GM23338 (cell line): Measurements from ENCODE around the gene EPHA4. TPM values are rescaled to one million over a fixed set of nuclear protein-coding genes. Genes with fewer than 3 reads are reported as not detected.

Experiments used
- ATAC-seq: fragments of 200-7000 bp; cut with Tn5 transposase; 3 replicates; pipeline ENCODE4 v1.9.1; 2020
- DNase-seq: peaks from one replicate; pipeline ENCODE4 v3.0.0-alpha.2; 2015; ENCODE audit warnings: low spot score
- H2AFZ ChIP-seq: fragments of 200-600 bp; sonication (generic); 2 replicates; pipeline ENCODE4 v1.8.0; 2016; ENCODE audit warnings: antibody characterized with exemption, mild to moderate bottlenecking, moderate library complexity
- H3F3A ChIP-seq: fragments of 200-600 bp; sonication (generic); replicated peaks from 2 replicates; pipeline ENCODE4 v1.8.0; 2017; ENCODE audit warnings: antibody characterized with exemption, mixed run types, low read depth
- H3K27ac ChIP-seq: fragments of 200-600 bp; sonication (generic); 2 replicates; pipeline ENCODE4 v1.6.1; 2016; ENCODE audit warnings: low read depth
- H3K27me3 ChIP-seq: fragments of 200-600 bp; sonication (generic); 2 replicates; pipeline ENCODE4 v1.8.0; 2016; ENCODE audit warnings: mild to moderate bottlenecking, mixed run types, moderate library complexity; ENCODE audit not compliant: insufficient read depth
- H3K36me3 ChIP-seq: fragments of 200-600 bp; sonication (generic); 2 replicates; pipeline ENCODE4 v1.8.0; 2016; ENCODE audit warnings: mild to moderate bottlenecking; ENCODE audit not compliant: insufficient read depth
- H3K4me1 ChIP-seq: fragments of 200-600 bp; sonication (generic); 2 replicates; pipeline ENCODE4 v1.8.0; 2016; ENCODE audit warnings: mild to moderate bottlenecking, moderate library complexity; ENCODE audit not compliant: insufficient read depth
- H3K4me2 ChIP-seq: fragments of 200-600 bp; sonication (generic); 2 replicates; pipeline ENCODE4 v1.7.1; 2017; ENCODE audit warnings: mixed run types
- H3K4me3 ChIP-seq: fragments of 200-600 bp; sonication (generic); 2 replicates; pipeline ENCODE4 v1.6.1; 2016; ENCODE audit warnings: mixed run types
- H3K79me2 ChIP-seq: fragments of 200-600 bp; sonication (generic); replicated peaks from 2 replicates; pipeline ENCODE4 v1.8.0; 2017; ENCODE audit warnings: mild to moderate bottlenecking; ENCODE audit not compliant: insufficient read depth
- H3K9me2 ChIP-seq: fragments of 200-600 bp; sonication (generic); 2 replicates; pipeline ENCODE4 v1.8.0; 2017; ENCODE audit not compliant: insufficient read depth
- H4K20me1 ChIP-seq: fragments of 200-600 bp; sonication (generic); replicated peaks from 2 replicates; pipeline ENCODE4 v1.8.0; 2017; ENCODE audit warnings: mild to moderate bottlenecking; ENCODE audit not compliant: insufficient read depth
- H3K27ac Mint-ChIP-seq: 2 replicates; pipeline ENCODE4 v1.8.0; 2020; ENCODE audit warnings: inconsistent platforms, mild to moderate bottlenecking, moderate library complexity, mixed read lengths
- H3K27me3 Mint-ChIP-seq: 3 replicates; pipeline ENCODE4 v1.8.0; 2022; ENCODE audit warnings: low read depth, mild to moderate bottlenecking, moderate library complexity, mixed read lengths, inconsistent platforms; ENCODE audit not compliant: insufficient read depth, poor library complexity
- H3K36me3 Mint-ChIP-seq: 3 replicates; pipeline ENCODE4 v1.8.0; 2021; ENCODE audit warnings: low read depth, mild to moderate bottlenecking, inconsistent platforms, moderate library complexity, mixed read lengths
- H3K4me1 Mint-ChIP-seq: 3 replicates; pipeline ENCODE4 v1.8.0; 2020; ENCODE audit warnings: mild to moderate bottlenecking, inconsistent platforms, mixed read lengths
- H3K4me3 Mint-ChIP-seq: 3 replicates; pipeline ENCODE4 v1.8.0; 2021; ENCODE audit warnings: moderate library complexity, mild to moderate bottlenecking, inconsistent platforms, mixed read lengths
- H3K9me3 Mint-ChIP-seq: 3 replicates; pipeline ENCODE4 v1.8.0; 2020; ENCODE audit warnings: moderate library complexity, mild to moderate bottlenecking, inconsistent platforms, mixed read lengths
- CREB1 ChIP-seq: fragments of 250-450 bp; sonication (Bioruptor Pico); IDR thresholded peaks from 2 replicates; pipeline ENCODE4 v1.5.0; 2020; ENCODE audit warnings: low read depth, mild to moderate bottlenecking, moderate library complexity
- ETS1 ChIP-seq: IDR thresholded peaks from 2 replicates; pipeline ENCODE4 v1.6.1; 2016; ENCODE audit warnings: antibody characterized with exemption
- ZNF114 ChIP-seq: fragments of 250-450 bp; sonication (Bioruptor Pico); IDR thresholded peaks from 2 replicates; pipeline ENCODE4 v1.5.0; 2020; ENCODE audit warnings: mild to moderate bottlenecking, moderate library complexity
- ZNF331 ChIP-seq: fragments of 250-450 bp; sonication (Bioruptor Pico); IDR thresholded peaks from 2 replicates; pipeline ENCODE4 v1.5.0; 2020; ENCODE audit warnings: low read depth, mild to moderate bottlenecking, moderate library complexity
- polyA plus RNA-seq: library from polyadenylated mRNA; unstranded; fragments of >200 nt; fragmentation: Nextera tagmentation; extraction: Ambion mirVana; gene quantifications from 2 replicates; pipeline ENCODE4 v1.2.1, GENCODE V29; 2016
- total RNA-seq: library from RNA; depleted of rRNA; stranded (reverse); fragments of >200 nt; shearing (Covaris generic); gene quantifications from 2 replicates; pipeline ENCODE4 v1.2.3, GENCODE V29; 2014
- TF ChIP-seq, protein P1 (sequence below), 2 experiments: fragments of 200-600 bp in 1 of 2; sonication (generic) in 1 of 2; conservative IDR thresholded peaks; 2 replicates each; pipeline versions ENCODE4 v1.5.1 to v1.6.1; 2016 to 2017; ENCODE audit warnings: antibody characterized with exemption in 2 of 2, low read depth in 2 of 2, mild to moderate bottlenecking in 2 of 2, moderate library complexity in 1 of 2

Gene EPHA4
- total and polyA plus RNA-seq, 2 experiments from 2014 or later, result 4.1 to 6.2 TPM

- Mint-ChIP-seq H3K4me3 (no peak overlapping the region), H3K27me3 (no peaks in the 10 kb centered on the region), H3K36me3 (peaks cover 4% of the 10 kb centered on the region; the same call in 1 of the 3 replicates), H3K27ac (no peak overlapping the region), H3K4me1 (no peaks in the 10 kb centered on the region), H3K9me3 (peaks cover 8% of the 10 kb centered on the region; the same call in 2 of the 3 replicates)
- ATAC-seq (no peak), DNase-seq (no peak)
- no peak overlapping the region for H2AFZ ChIP-seq
- H3K4me2 ChIP-seq, result no peak overlapping the region
- no peaks in the 10 kb centered on the region for H3K36me3 ChIP-seq
- H3K27me3 ChIP-seq, result no peaks in the 10 kb centered on the region
- no peak overlapping the region for H3K4me3 ChIP-seq
- H3K79me2 ChIP-seq, result no peaks in the 10 kb centered on the region
- H3F3A ChIP-seq, result no peaks in the 10 kb centered on the region
- H3K27ac ChIP-seq, result no peak overlapping the region
- no peak for TF ChIP-seq ZNF114 (CRISPR knock-in tag)
- TF ChIP-seq CREB1 (CRISPR knock-in tag), result no peak
- no peaks in the 10 kb centered on the region; the same call in 1 of the 2 replicates for H3K9me2 ChIP-seq
- no peaks in the 10 kb centered on the region for H4K20me1 ChIP-seq
- H3K4me1 ChIP-seq, result no peaks in the 10 kb centered on the region
Observed at GRCh38 chr2:221400411-221400810, 171.7 kb downstream of the EPHA4 start.

DNA sequence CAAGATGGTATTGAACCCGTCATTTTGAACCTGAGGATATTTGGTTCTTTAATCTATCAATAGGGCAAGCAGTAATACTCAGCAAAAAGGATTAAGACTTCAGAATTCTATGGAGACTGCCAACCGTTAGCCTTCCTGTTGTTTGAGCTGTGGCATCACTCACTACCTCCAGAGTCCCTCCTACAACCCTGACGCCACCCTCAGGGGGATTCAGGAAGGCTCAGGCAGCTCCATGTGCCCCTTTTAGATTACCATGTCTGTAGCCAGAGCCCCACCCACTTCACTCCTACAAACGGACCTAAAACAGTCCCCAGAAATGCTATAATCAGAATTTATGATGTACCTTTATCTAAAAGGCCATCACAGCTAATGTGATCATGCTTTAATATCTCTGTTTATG lies 172.9 kb downstream of the EPHA4 start:
- Mint-ChIP-seq H3K27ac (no peak overlapping the region), H3K9me3 (peaks cover 8% of the 10 kb centered on the region; the same call in 2 of the 3 replicates)

More for the DNA sequence above, 172.9 kb downstream of the EPHA4 start:
- peak; percentile 63 for ATAC-seq
- Histone ChIP-seq H3K36me3 (no peaks in the 10 kb centered on the region), H3K9me2 (no peaks in the 10 kb centered on the region; the same call in 1 of the 2 replicates), H3F3A (no peaks in the 10 kb centered on the region), H3K79me2 (no peaks in the 10 kb centered on the region), H3K4me2 (no peak overlapping the region), H4K20me1 (no peaks in the 10 kb centered on the region), H3K4me1 (no peaks in the 10 kb centered on the region), H3K27me3 (no peaks in the 10 kb centered on the region), H3K4me3 (no peak overlapping the region), H3K27ac (no peak overlapping the region), H2AFZ (no peak overlapping the region)
- H3K4me1 Mint-ChIP-seq, result no peaks in the 10 kb centered on the region
- no peaks in the 10 kb centered on the region for H3K27me3 Mint-ChIP-seq
- TF ChIP-seq, protein P1, sequence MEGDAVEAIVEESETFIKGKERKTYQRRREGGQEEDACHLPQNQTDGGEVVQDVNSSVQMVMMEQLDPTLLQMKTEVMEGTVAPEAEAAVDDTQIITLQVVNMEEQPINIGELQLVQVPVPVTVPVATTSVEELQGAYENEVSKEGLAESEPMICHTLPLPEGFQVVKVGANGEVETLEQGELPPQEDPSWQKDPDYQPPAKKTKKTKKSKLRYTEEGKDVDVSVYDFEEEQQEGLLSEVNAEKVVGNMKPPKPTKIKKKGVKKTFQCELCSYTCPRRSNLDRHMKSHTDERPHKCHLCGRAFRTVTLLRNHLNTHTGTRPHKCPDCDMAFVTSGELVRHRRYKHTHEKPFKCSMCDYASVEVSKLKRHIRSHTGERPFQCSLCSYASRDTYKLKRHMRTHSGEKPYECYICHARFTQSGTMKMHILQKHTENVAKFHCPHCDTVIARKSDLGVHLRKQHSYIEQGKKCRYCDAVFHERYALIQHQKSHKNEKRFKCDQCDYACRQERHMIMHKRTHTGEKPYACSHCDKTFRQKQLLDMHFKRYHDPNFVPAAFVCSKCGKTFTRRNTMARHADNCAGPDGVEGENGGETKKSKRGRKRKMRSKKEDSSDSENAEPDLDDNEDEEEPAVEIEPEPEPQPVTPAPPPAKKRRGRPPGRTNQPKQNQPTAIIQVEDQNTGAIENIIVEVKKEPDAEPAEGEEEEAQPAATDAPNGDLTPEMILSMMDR (conservative IDR thresholded peaks at IDR 0.05; ENCODE audit: low read depth in 2 of 2), result peak in 1 of 2 experiments; percentile 52; a peak in 2 of 4 replicates
- TF ChIP-seq ETS1, result no peak
- no peak for TF ChIP-seq ZNF331 (CRISPR knock-in tag)
- no peak for TF ChIP-seq CREB1 (CRISPR knock-in tag)
- peak; percentile 45 for DNase-seq
- no peak overlapping the region for H3K4me3 Mint-ChIP-seq
- H3K36me3 Mint-ChIP-seq, result peaks cover 4% of the 10 kb centered on the region; the same call in 1 of the 3 replicates
